HL-60/S4 treated with retinoic acid at 250 ng/mL for 4 days and 3 days (cell line): ENCODE results near the gene JMJD8.
"Not testable (repeated sequence)": the region's sequence is repeated elsewhere in the genome, so short reads cannot be mapped to it uniquely, and the experiment has no call there.

Experiments used
- in situ Hi-C: fragments of 300-500 bp; cut with MboI; formaldehyde crosslinking; loops from 2 replicates; pipeline ENCODE4 v1.7.0; 2022; ENCODE audit warnings: low sequenced_read_pairs

Gene JMJD8

DNA sequence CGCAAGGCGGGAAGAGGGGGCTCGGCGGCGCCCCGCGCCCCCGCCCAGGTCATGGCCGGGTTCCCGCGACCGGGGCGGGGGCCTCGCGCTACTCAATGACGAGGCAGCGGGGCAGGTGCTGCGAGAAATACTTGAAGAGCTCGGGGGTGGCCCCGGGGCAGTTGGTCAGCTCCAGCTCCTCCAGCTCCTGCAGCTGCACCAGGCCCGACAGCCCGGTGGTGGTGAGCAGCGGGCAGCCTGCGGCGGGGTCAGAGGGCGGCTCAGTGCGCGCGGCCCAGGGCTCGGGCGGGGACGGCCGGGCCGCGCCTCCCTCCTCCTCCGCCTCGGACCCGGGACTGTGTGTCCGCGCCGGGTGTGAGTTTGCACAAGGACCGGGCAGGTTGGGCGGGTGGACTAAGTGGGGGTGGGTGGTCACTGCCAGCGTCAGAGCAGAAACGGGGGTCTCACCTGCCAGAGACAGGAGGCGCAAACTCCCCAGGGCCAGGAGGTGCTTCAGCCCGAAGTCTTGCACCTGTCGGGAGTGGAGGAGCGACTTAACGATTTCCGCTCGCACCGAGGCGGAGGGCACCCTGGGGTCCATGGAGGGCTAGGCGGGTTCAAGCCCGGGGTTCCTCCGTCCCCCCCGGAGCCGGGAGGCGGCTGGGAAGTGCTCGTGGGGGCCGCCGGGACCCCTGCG, 10.2 kb upstream of the JMJD8 start:
- in situ Hi-C loops: no loop called here

DNA sequence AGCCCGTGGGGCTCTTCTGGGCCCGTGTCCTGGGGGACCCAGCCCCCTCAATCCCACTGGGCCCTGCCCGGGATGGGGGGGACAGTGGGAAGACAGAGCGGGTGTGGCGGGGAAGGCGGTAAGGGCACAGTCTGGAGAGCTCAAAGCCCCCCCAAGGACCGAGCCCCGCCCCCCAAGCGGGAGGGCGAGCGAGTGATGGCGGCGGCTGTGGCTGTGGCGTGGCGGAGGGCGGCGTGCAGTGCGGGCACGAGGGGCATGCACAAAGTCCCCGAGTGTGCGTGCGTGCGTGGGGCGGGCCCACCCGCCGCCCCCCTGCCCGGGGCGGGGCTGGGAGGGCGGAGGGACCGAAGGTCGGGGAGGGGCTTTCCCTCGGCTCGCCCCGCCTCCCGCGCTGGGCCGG, 9.6 kb upstream of the JMJD8 start:
- in situ Hi-C loops: no loop called here

DNA sequence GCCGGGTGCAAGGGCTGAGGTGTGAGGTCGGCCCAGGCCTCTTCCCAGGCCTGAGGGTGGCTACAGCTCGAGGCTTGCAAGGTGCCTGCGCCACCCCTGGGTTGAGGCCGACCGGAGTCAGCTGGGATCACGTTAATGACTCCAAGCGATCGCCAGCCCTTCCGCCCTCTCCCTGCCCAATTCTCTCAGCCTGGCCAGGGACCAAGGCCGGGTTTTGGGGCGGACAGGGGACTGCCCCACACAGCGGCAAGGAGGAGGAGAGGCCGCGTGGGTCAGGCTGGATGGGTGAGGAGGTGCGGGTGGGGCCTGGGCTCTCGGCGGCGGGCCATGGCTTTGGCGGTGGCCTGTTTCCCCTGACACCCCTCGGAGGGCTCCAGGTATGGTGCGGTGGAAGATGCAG, 9.2 kb upstream of the JMJD8 start:
- in situ Hi-C loops: no loop called here

DNA sequence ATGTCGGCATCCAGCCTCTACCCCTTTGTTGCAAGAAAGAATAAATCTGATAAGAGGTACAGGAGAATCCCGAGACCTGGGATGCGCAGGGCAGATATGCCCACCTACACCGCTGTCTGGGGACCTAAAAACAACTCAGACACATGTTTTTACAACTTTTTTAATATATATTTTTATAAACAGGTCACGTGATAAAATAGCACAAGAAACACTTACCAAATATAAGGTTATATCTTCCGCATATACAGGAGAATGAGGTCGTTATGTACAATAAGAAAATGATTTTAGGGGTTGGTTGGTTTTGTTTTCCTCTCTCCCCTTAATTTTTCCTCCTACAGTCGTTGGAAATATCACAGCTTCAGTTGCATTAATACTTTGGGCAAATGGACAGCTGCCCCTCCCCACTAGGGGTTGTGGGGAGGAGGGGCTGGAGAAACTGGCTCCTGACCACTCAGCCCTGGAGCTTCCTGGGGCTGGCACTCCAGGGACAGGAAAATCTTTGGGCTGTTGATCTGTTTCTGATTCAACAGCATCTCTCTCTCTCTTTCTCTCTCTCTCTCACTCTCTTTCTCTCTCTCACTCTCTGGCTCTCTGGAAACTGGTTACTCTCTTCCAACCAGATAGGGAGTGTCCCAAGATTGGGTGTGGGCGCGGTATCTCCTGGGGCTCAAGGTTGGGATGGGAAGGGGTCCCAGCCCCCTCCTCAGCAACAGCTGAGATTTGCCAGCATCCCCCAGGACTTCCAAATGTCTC, 8.4 kb upstream of the JMJD8 start:
- in situ Hi-C loops: no loop called here

DNA sequence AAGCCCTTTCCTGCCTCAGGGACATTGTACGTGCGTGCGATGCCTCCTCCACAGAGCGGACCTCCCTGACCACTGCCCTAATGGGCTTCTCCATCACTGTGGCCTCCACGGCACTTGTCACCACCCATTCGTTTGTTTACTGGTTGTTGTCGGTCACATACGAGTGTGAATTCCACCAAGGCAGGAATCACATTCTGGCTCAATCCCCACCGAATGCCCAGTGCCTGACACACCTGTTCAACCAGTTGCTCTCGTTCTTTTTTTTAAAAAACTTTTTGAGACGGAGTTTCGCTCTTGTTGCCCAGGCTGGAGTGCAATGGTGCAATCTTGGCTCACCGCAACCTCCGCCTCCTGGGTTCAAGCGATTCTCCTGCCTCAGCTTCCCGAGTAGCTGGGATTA, 7.1 kb upstream of the JMJD8 start:
- in situ Hi-C loops: not testable (repeated sequence)

DNA sequence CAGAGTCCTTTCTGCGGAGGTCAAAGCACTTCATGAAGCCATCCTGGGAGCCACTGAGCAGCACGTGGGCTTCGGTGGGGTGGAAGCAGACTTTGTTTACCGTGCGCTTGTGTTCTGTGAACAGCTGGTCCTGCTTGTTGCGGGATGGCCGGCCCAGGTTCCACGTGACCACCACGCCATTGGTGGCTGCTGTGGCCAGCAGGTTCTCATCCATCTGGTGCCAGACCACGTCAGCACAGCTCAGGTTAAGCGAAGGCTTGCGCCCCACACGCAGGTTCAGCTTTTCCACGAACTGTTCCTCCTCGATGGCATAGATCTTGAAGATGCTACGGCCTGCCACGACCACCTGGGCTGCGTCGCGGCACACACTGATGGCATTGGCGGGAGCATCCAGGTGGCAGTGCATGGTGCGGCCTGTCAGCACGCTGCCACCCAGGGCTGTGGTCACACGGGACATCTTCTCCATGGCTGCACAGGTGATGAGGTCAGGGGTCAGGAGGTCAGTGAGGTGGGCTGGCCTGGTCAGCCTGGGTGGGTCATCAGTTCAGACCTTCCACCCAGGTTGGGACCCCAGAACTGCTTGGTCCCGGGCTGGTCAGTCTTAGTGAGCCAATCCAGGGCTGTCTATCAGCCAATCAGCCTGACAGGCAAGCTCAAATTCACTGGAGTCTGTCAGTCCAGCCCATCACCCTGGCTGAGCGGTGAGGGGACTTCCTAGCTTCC, 5.2 kb upstream of the JMJD8 start:
- in situ Hi-C loops: no loop called here

DNA sequence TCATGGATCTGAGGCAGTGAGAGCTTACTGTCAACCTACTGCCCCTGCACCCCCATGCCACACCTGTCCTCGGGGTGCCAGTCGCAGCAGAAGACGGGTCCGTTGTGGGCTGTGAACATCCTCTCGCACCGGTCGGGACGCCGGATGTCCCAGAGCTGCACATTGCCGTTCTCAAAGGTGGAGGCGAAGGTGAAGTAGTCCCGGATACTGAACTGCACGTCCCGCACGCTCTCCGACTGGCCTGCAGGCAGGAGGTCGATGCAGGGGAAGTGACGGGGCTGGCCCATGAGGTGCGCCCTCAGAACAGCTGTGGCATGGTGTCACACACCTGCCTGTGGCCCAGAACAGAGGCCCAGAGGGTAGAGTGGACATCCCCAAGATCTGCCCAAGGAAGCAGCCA, 3.4 kb upstream of the JMJD8 start:
- in situ Hi-C loops: no loop called here

DNA sequence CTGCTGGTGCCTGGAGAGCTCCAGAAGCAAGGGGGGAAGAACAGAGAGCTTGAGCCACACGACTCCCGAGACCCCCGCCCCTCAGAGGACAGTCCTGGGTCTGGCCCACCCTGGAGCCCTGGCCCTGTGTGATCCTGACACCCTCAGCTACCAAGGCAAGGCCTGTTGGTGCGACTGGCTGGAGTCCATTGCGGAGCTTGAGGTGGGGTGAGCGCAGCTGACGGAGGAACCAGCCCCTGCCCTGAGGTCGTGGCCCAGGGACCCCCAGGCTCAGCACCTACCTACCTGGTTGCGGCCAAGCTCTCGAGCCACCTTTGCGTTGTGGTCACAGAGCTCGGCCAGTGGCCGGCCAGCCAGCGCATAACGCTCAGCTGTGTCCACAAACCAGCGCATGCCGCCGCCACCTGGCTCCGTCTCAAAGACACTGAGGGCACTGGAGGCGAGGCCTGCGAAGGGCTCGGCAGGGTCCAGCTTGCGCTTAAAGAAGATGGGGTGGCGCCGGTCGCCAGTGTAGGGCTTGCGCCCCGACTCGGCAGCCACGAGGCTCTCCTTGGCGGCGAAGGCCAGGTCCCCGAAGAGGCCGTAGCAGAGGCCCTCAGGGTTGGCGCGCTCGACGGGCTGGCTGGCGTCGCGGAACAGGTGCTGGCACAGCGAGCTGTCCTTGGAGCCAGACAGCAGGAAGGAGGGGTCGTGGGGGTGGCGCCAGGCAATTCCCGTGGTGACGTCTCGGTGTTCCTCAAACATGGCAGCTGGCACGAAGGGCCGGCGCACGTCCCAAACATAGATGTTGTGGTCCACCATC, 2.5 kb upstream of the JMJD8 start:
- in situ Hi-C loops: no loop called here

DNA sequence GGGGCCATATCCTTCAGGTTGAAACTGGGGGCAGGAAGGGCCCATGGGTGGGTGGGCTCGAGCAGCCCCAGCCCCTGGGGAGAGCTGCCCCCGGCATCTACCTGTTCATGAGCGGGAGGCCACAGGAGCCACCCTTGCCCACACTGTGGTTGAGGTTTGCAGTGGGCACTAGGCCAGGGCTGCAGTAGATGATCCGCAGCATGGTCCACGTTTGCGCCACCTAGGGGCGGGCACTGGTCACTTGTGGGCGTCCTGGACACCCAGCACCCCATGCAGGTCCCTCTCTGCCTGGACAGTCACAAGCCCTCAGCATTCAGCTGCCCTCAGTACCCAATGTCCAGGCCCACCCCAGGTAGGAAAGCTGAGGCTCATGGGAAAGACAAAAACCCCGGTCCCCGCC, 1.8 kb upstream of the JMJD8 start:
- in situ Hi-C loops: no loop called here

DNA sequence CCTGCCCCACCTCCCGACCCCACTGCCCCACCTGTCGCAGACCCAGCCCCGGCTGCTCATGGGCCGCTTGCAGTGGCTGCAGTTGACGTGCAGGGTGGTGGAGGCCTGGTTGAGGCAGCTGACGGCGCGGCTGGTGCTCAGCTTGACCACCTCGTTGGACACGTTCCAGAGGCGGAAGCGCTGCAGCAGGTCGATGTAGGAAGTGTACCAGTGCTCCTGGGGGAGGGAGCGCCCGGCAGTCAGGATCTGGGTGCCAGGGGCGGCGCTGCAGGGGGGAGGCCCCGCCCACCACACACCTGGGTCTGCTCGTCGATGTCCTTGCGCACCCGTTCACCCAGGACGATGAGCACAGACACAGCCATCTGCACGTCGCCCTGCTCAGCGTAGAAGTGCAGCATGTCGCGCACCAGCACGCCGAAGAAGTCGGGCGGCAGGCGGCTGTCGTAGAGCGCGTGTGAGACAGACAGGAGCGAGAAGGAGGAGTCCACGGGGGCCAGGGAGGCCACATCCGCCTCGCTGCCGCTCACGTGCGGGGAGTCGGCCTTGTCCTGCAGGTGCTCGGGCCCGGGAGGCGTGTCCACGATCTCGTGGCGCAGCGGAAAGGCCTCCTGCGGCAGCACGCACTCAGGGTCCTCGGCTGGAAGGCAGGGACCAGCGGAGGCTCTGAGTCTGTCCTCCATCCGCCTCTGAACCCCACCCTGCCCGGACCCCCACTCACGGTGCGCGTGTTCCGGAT, 995 bp upstream of the JMJD8 start:
- in situ Hi-C loops: no loop called here

DNA sequence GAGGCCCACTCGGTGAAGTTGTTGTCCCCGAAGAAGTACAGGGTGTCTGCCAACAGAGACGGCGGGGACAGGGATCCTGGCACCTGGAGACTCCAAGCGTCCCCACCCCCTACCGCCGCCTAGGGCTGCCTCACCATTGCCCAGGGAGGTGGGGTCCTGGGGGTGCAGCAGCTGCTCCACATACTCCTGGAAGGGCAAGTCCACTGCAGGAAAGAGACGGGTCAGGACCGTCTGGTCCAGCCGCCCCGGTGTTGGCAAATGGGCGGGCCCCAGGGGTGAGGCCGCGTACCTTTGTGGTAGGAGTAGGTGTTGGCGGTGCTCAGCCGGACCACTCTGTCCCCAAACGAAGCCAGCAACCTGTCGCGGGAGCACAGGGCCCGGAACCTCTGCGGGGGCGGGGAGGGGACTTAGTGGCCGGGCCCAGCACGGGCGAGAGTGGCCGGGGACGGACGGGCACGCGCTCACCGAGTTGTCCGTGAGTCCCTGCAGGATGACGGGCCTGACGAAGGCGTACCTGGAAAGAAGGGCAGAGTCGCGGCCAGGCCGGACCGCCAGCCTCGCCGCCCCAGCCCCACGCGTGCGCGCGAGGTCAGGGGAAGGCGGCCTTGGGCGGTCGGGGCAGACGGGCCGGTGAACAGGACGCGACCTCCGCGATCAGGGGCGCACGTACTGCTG, 601 bp downstream of the JMJD8 start:
- in situ Hi-C loops: no loop called here

DNA sequence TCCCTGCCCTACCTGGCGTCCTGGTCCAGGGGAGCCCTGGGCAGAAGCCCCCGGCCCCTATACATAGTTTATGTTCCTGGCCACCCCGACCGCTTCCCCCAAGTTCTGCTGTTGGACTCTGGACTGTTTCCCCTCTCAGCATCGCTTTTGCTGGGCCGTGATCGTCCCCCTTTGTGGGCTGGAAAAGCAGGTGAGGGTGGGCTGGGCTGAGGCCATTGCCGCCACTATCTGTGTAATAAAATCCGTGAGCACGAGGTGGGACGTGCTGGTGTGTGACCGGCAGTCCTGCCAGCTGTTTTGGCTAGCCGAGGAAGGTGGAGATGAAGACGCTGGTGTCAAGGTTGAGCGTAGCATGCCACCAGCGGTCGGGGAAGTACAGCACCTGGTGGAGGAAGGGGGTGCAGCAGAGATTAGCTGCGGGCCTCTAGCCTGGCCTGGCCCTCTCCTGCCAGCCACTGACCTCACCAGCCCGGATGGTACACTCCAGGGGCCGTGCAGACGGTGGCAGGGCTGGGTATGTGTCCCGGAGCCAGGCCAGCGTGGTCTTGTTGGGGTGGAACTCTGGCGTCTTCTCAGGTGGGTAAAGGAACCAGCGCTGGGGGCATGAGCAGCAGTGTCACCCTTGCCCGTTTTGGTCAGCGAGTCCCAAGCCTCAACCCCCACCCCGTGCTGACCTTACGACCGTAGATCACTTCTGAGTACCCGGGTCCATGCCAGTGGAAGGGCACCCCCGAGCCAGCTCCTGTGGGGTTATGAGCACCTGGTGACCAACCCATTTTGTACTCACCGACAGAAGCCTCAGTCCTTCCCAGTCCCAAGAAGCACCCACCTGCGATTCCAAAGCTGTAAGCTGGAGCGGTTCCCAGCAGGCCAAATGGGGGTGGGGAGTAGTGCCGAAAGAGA, 1.4 kb downstream of the JMJD8 start:
- in situ Hi-C loops: no loop called here

DNA sequence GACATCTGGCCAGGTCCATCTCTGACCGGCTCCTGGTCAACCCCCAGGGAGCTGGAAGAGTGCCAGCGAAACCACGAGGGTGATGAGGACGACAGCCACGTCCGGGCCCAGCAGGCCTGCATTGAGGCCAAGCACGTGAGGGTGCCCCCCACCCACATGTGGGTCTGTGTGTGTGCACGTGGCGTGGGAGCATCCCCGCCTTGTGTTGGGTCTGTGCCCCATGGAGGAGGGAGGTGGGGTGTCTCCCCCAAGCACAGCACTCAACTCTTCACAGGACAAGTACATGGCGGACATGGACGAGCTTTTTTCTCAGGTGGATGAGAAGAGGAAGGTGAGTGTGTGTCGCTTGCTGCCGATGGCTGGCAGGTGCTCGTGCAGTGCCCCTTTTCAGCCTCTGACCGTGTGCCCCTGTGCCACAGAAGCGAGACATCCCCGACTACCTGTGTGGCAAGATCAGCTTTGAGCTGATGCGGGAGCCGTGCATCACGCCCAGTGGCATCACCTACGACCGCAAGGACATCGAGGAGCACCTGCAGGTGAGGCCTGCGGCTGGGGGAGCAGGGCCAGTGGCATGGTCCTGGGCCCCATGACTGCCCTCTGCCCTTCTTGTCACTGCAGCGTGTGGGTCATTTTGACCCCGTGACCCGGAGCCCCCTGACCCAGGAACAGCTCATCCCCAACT, 2.2 kb downstream of the JMJD8 start:
- in situ Hi-C loops: no loop called here

DNA sequence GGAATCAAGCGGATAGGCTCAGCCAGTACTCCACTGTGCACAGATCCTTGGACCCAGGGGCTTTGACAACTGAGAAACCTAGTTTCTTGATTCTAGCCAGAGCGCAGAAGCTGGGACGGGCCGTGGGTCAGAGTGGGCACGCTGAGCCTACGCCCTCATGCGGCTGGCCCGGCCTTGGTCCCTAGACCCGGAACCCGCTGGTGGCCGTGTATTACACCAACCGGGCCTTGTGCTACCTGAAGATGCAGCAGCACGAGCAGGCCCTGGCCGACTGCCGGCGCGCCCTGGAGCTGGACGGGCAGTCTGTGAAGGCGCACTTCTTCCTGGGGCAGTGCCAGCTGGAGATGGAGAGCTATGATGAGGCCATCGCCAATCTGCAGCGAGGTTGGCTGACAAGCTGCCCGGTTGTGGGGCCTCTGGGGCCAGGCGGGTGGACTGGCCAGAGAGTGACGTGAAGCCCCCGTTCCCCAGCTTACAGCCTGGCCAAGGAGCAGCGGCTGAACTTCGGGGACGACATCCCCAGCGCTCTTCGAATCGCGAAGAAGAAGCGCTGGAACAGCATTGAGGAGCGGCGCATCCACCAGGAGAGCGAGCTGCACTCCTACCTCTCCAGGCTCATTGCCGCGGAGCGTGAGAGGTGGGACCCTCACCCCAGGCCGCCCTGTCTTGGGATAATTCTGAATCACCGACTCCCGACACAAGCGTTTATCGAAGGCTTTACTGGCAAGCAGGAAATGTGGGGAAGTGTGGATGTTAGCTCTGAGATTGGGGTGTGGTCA, 3.0 kb downstream of the JMJD8 start:
- in situ Hi-C loops: no loop called here

DNA sequence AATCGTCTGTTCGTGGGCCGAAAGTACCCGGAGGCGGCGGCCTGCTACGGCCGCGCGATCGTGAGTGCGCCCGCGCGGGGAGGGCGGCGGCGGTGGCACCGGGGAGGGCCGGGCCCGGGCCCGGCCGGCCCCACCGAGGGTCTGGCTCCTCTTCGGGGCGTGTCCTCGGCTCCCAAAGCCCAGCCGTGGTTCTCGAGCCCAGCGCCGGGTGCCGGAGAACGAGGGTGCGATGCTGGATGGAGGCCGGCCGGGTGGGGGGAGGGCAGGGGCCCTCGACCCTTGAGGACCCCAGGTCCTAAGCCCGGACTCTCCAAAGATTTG, 3.5 kb downstream of the JMJD8 start:
- in situ Hi-C loops: no loop called here

DNA sequence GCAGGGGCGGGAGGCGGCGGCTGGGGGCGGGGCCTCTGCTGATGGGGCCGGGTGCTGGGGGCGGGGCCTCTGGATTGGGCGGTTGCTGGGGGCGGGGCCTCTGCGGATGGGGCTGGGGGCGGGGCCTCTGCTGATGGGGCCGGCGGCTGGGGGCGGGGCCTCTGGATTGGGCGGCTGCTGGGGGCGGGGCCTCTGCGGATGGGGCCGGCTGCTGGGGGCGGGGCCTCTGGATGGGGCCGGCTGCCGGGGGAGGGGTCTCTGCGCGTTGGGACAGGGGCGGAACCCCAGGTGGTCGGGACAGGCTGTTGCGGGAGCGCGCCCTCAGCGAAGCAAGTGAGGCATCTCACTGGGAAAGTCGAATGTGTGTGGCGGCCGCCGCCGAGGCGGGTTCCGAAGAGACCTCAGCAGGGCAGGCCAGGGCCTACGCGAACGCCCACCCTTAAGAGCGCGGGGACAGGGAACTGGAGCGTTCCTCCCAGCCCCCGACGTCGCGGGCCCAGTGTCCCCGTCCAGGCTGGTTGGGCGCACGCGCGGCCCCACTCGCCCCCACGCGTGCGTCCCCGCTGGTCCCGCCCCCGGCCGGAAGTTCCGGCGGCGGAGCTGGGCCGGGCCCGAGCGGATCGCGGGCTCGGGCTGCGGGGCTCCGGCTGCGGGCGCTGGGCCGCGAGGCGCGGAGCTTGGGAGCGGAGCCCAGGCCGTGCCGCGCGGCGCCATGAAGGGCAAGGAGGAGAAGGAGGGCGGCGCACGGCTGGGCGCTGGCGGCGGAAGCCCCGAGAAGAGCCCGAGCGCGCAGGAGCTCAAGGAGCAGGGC, 4.1 kb downstream of the JMJD8 start, which contains the start of gene STUB1:
TSS of gene STUB1 (plus strand) at position 597 of the 811 bp plus-strand sequence. CDS start at position 713, 116 bp downstream.
- in situ Hi-C loops: no loop called here
